Spleen (tissue), 11 donors: ENCODE measurements around the gene TMEM135. TPM values are rescaled to one million over a fixed set of nuclear protein-coding genes. Genes with fewer than 3 reads are reported as not detected.

Experiments
- DNase-seq: peaks from one replicate; pipeline ENCODE4 v3.0.0-alpha.2; 2020
- H3K27ac ChIP-seq, 8 donors: fragments of 200-600 bp; sonication (generic) in 7 of 8; 1 replicate in 4 of 8; 2 replicates in 4 of 8; pipeline versions ENCODE4 v1.5.0 to v1.8.0; 2016 to 2021; ENCODE audit warnings: inconsistent platforms in 4 of 8, mild to moderate bottlenecking in 4 of 8, moderate library complexity in 1 of 8
- H3K27me3 ChIP-seq, 7 donors: fragments of 200-600 bp; sonication (generic) in 6 of 7; replicated peaks in 1 of 7; 1 replicate in 4 of 7; 2 replicates in 3 of 7; pipeline versions ENCODE4 v1.5.0 to v1.8.0; 2016 to 2021; ENCODE audit warnings: inconsistent platforms in 3 of 7, mild to moderate bottlenecking in 1 of 7
- H3K36me3 ChIP-seq, 6 donors: fragments of 200-600 bp; sonication (generic) in 5 of 6; 1 replicate in 4 of 6; 2 replicates in 2 of 6; pipeline versions ENCODE4 v1.5.0 to v1.8.0; 2016 to 2021; ENCODE audit warnings: inconsistent platforms in 2 of 6
- H3K4me1 ChIP-seq, 6 donors: fragments of 200-600 bp; sonication (generic) in 5 of 6; 1 replicate in 3 of 6; 2 replicates in 3 of 6; pipeline versions ENCODE4 v1.5.0 to v1.8.0; 2016 to 2021; ENCODE audit warnings: inconsistent platforms in 3 of 6
- H3K4me3 ChIP-seq, 8 donors: fragments of 200-600 bp; sonication (generic) in 7 of 8; 1 replicate in 4 of 8; 2 replicates in 4 of 8; pipeline versions ENCODE4 v1.5.0 to v1.8.0; 2016 to 2021; ENCODE audit warnings: inconsistent platforms in 4 of 8, mild to moderate bottlenecking in 4 of 8, moderate library complexity in 2 of 8
- H3K9me3 ChIP-seq, 8 donors: fragments of 200-600 bp; sonication (generic) in 7 of 8; 1 replicate in 4 of 8; 2 replicates in 4 of 8; pipeline versions ENCODE4 v1.5.0 to v1.8.0; 2016 to 2021; ENCODE audit warnings: inconsistent platforms in 4 of 8
- POLR2A ChIP-seq, 3 donors: fragments of 450-650 bp; IDR thresholded peaks; one replicate each; pipeline ENCODE4 v1.5.1; 2017; ENCODE audit warnings: antibody characterized with exemption in 3 of 3, mild to moderate bottlenecking in 1 of 3
- POLR2AphosphoS5 ChIP-seq, 3 donors: sonication (generic); formaldehyde crosslinking; IDR thresholded peaks; one replicate each; pipeline ENCODE4 v1.5.1; 2017; ENCODE audit warnings: antibody characterized with exemption in 3 of 3
- WGBS, 5 donors: extraction: QIAGEN DNeasy Blood & Tissue Kit in 3 of 5; methylation state at CpG; one replicate each; pipeline versions ENCODE4 v1.1.5 to v1.1.7; 2013 to 2018; 5-methylcytosine and 5-hydroxymethylcytosine counted together
- intact Hi-C: fragments of 100-400 bp; cut with DNase I; formaldehyde crosslinking; loops from one replicate; pipeline ENCODE4 v1.15.0; 2023; ENCODE audit warnings: low total_unique reads
- polyA plus RNA-seq, 3 donors: library from polyadenylated mRNA; stranded (reverse); fragments of 200-250 nt; gene quantifications; one replicate each; pipeline ENCODE4 v1.2.1, GENCODE V29; 2013
- total RNA-seq, 7 donors: library from RNA; depleted of rRNA in 3 of 7; stranded (reverse); fragments of >200 nt in 3 of 7; fragmentation: NEBNext Ultra II Directional in 4 of 7; extraction: Animal tissue kit (Norgen Biotek cat#: 25700) in 4 of 7; gene quantifications; one replicate each; pipeline versions ENCODE4 v1.1.0 to v1.2.1, GENCODE V29; 2016 to 2021
- TF ChIP-seq, protein P1 (sequence below), 11 experiments: fragments of 200-600 bp in 7 of 11; fragments of 450-650 bp in 4 of 11; sonication (generic) in 4 of 11; IDR thresholded peaks in 8 of 11; conservative IDR thresholded peaks in 3 of 11; 1 replicate in 7 of 11; 2 replicates in 4 of 11; pipeline versions ENCODE4 v1.4.0 to v1.8.0; 2016 to 2021; ENCODE audit warnings: antibody characterized with exemption in 11 of 11, inconsistent platforms in 4 of 11, mild to moderate bottlenecking in 1 of 11
- donor health status: healthy with polysubstance abuse.
- donor health status: DM: no; HTN: no; CAD: no; lungs with moderate emphysema.
- donor health status: DM: no; HTN: no; CAD: no.
- donor health status: Bipolar disorder and iron deficiency.
- donor health status: healthy.
- donor health status: DM: no; HTN: no; CAD: no.
- donor health status: DM: yes; HTN: yes; CAD: no.

Gene TMEM135
- total and polyA plus RNA-seq, 10 donors: 3.5 to 31.7 (median 20.7) TPM

DNA sequence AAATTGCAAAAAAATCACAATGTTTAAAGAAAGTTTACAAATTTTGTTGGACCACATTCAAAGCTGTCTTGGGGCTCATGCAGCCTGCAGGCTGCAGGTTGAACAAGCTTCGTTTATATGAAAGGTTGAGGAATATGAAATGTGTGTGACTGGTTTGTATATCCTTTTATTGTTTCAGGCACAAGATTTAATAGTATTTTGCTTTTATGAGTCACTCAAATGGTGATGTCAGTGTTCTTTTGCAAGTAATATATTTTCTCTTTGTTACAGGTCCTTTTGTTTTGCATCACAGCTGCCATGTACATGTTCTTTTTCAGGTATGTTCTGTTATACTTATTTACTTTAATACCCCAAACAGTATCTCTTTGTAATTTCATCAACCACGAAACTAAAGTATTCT lies 198.6 kb downstream of the TMEM135 start:
- Histone ChIP-seq H3K27me3 (no peaks in the 10 kb centered on the region), H3K27ac (no peak overlapping the region), H3K36me3 (no peaks in the 10 kb centered on the region), H3K4me1 (no peaks in the 10 kb centered on the region), H3K4me3 (no peak overlapping the region), H3K9me3 (peaks cover 0 to 19% (median 17%) of the 10 kb centered on the region in 8 donors)
- TF ChIP-seq POLR2AphosphoS5 (IDR thresholded peaks at IDR 0.05): no peak
- 82 to 94% (median 89%) methylated on average over 2 of the region's 2 CpGs for WGBS, 5 donors
- intact Hi-C loops: no loop called here
- DNase-seq: no peak

DNA sequence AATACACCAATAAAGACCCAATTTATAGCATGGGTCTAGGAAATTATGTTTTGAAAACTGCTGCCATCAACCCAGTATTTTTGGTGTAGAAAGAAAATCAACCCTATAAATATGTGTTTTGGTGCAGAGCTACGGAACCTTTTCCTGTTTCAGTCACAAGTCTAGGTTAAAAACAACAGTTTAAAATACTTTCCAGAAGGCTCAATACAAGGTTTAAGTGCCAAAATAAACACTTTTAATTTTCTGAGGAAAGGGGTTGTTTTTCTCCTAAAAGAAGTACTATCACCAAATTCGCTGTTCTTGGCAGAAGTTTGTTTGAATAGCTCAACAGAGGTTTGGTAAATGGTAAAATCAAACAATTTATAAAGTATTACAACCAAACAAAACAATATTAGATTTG lies 201.3 kb downstream of the TMEM135 start:
- no peaks in the 10 kb centered on the region for H3K36me3 ChIP-seq
- H3K27me3 ChIP-seq: no peaks in the 10 kb centered on the region
- no peak overlapping the region for H3K4me3 ChIP-seq
- WGBS, 5 donors: 79 to 94% (median 88%) methylated on average over 2 of the region's 2 CpGs
- no peaks in the 10 kb centered on the region for H3K9me3 ChIP-seq
- H3K27ac ChIP-seq: no peak overlapping the region
- no peak for DNase-seq
- intact Hi-C loops: no loop called here
- no peaks in the 10 kb centered on the region for H3K4me1 ChIP-seq
- TF ChIP-seq POLR2A (IDR thresholded peaks at IDR 0.05) (no peak), POLR2AphosphoS5 (IDR thresholded peaks at IDR 0.05) (no peak)
- TF ChIP-seq, protein P1, sequence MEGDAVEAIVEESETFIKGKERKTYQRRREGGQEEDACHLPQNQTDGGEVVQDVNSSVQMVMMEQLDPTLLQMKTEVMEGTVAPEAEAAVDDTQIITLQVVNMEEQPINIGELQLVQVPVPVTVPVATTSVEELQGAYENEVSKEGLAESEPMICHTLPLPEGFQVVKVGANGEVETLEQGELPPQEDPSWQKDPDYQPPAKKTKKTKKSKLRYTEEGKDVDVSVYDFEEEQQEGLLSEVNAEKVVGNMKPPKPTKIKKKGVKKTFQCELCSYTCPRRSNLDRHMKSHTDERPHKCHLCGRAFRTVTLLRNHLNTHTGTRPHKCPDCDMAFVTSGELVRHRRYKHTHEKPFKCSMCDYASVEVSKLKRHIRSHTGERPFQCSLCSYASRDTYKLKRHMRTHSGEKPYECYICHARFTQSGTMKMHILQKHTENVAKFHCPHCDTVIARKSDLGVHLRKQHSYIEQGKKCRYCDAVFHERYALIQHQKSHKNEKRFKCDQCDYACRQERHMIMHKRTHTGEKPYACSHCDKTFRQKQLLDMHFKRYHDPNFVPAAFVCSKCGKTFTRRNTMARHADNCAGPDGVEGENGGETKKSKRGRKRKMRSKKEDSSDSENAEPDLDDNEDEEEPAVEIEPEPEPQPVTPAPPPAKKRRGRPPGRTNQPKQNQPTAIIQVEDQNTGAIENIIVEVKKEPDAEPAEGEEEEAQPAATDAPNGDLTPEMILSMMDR (IDR thresholded peaks at IDR 0.05 in 8 of 11, conservative IDR thresholded peaks at IDR 0.05 in 3 of 11): no peak

DNA sequence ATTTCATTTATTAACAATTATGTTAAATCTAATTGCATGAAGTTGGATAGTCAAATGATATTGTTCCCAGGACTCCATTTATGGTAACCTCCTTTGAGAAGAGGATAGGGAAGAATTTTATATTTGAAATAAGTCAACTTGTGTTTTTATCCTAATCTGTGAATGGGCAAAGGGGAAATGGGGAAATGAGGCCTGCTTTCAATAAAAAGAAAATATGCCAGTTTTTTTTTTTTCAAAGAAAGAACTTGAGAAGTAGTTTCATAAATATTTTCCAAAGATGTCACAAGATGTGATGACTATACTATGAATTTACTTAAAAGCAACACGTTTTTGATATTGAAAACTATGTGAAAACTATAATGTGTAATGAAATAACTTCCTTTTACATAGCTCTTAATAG lies 201.8 kb downstream of the TMEM135 start:
- no peaks in the 10 kb centered on the region for H3K9me3 ChIP-seq
- no peaks in the 10 kb centered on the region for H3K27me3 ChIP-seq
- intact Hi-C loops: no loop called here
- DNase-seq: no peak
- no peaks in the 10 kb centered on the region for H3K4me1 ChIP-seq
- no peak overlapping the region for H3K27ac ChIP-seq
- no peaks in the 10 kb centered on the region for H3K36me3 ChIP-seq
- WGBS, 5 donors: 64 to 80% (median 72%) methylated on average over 1 of the region's 1 CpG
- H3K4me3 ChIP-seq: no peak overlapping the region
- TF ChIP-seq, protein P1 (IDR thresholded peaks at IDR 0.05 in 8 of 11, conservative IDR thresholded peaks at IDR 0.05 in 3 of 11): no peak
- TF ChIP-seq POLR2AphosphoS5 (IDR thresholded peaks at IDR 0.05) (no peak), POLR2A (IDR thresholded peaks at IDR 0.05) (no peak)

DNA sequence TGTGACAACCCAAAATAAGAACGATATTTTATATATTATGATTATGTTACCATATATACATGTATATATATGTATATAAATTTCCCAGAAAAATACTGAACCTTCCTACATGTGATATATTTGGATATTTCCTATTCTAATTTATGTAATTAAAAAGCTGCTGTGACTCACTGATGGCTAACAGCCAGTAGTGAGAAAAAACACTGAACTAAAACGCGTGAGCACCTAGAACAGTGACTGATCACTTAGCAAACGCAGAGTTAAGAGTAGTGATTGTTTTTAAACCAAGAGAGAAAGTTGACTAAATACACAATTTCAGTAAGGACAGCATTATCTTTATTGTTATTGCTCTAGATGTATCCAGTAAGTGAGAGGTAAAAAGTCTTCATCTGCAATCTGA lies 213.8 kb downstream of the TMEM135 start:
- no peaks in the 10 kb centered on the region for H3K27me3 ChIP-seq
- DNase-seq: no peak
- no peaks in the 10 kb centered on the region for H3K9me3 ChIP-seq
- intact Hi-C loops: no loop called here
- no peaks in the 10 kb centered on the region for H3K36me3 ChIP-seq
- H3K4me1 ChIP-seq: peaks cover 0 to 9% (median 0%) of the 10 kb centered on the region in 6 donors
- WGBS, 5 donors: 91 to 97% (median 96%) methylated on average over 4 of the region's 4 CpGs
- no peak overlapping the region for H3K27ac ChIP-seq
- TF ChIP-seq POLR2AphosphoS5 (IDR thresholded peaks at IDR 0.05) (no peak), POLR2A (IDR thresholded peaks at IDR 0.05) (no peak)
- TF ChIP-seq, protein P1 (IDR thresholded peaks at IDR 0.05 in 8 of 11, conservative IDR thresholded peaks at IDR 0.05 in 3 of 11): no peak
- H3K4me3 ChIP-seq: no peak overlapping the region

DNA sequence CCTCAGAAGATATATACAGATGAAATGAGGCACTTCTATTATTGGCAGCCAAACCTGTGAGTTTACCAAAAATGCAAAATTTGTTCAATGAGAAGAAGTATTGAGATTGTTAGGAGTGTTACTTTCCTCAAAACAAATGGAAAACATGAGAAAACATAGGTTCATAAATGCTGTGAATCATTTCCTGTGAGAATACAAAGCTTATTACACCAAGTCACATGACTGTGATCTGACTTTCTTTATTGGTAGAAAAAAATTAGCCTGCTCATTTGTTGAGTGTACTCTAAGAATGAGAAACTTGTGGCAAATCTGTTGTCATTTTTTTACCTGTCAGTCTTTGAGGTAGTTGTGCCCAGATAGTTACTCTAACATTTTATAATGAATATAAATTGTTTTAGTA lies 215.1 kb downstream of the TMEM135 start:
- TF ChIP-seq POLR2AphosphoS5 (IDR thresholded peaks at IDR 0.05): no peak
- no peak for TF ChIP-seq POLR2A (IDR thresholded peaks at IDR 0.05)
- TF ChIP-seq, protein P1 (IDR thresholded peaks at IDR 0.05 in 8 of 11, conservative IDR thresholded peaks at IDR 0.05 in 3 of 11): no peak
- Histone ChIP-seq H3K4me3 (no peak overlapping the region), H3K4me1 (peaks cover 0 to 9% (median 0%) of the 10 kb centered on the region in 6 donors), H3K36me3 (no peaks in the 10 kb centered on the region), H3K27ac (no peak overlapping the region), H3K27me3 (no peaks in the 10 kb centered on the region), H3K9me3 (no peaks in the 10 kb centered on the region)
- no peak for DNase-seq
- intact Hi-C loops: no loop called here
